ENCODE data around the gene LPAR3.
"Not testable (repeated sequence)": the region's sequence is repeated elsewhere in the genome, so short reads cannot be mapped to it uniquely, and the experiment has no call there.

The LPAR3 gene

GRCh38 chr1:84928979-84929378 lies 36.0 kb upstream of the LPAR3 start:
- H3K4me1 ChIP-seq (ENCODE audit: control insufficient read depth, insufficient read depth, low read length), result no peaks in the 10 kb centered on the region
- H3K9ac ChIP-seq (ENCODE audit: low read length), result no peak overlapping the region
- H3K4me3 ChIP-seq (ENCODE audit: low read depth, low read length), result no peak overlapping the region
- H3K9me3 ChIP-seq (ENCODE audit: control insufficient read depth, insufficient read depth, low read depth, low read length), result no peaks in the 10 kb centered on the region
- H3K27me3 ChIP-seq (ENCODE audit: control insufficient read depth, insufficient read depth, low read length), result no peaks in the 10 kb centered on the region
- H3K36me3 ChIP-seq (ENCODE audit: control insufficient read depth, insufficient read depth, low read length), result no peaks in the 10 kb centered on the region
- H3K27ac ChIP-seq (ENCODE audit: low read depth, low read length), result no peak overlapping the region

GRCh38 chr1:84923317-84923716 lies 30.3 kb upstream of the LPAR3 start:
- Histone ChIP-seq H3K4me1 (ENCODE audit: control insufficient read depth, insufficient read depth, low read length) (no peaks in the 10 kb centered on the region), H3K9me3 (ENCODE audit: control insufficient read depth, insufficient read depth, low read depth, low read length) (no peaks in the 10 kb centered on the region), H3K4me3 (ENCODE audit: low read depth, low read length) (no peak overlapping the region), H3K36me3 (ENCODE audit: control insufficient read depth, insufficient read depth, low read length) (no peaks in the 10 kb centered on the region), H3K9ac (ENCODE audit: low read length) (no peak overlapping the region), H3K27me3 (ENCODE audit: control insufficient read depth, insufficient read depth, low read length) (no peaks in the 10 kb centered on the region), H3K27ac (ENCODE audit: low read depth, low read length) (no peak overlapping the region)

- Histone ChIP-seq H3K9ac (ENCODE audit: low read length) (no peak overlapping the region), H3K4me1 (ENCODE audit: control insufficient read depth, insufficient read depth, low read length) (no peaks in the 10 kb centered on the region), H3K4me3 (ENCODE audit: low read depth, low read length) (no peak overlapping the region), H3K36me3 (ENCODE audit: control insufficient read depth, insufficient read depth, low read length) (no peaks in the 10 kb centered on the region), H3K27me3 (ENCODE audit: control insufficient read depth, insufficient read depth, low read length) (no peaks in the 10 kb centered on the region), H3K9me3 (ENCODE audit: control insufficient read depth, insufficient read depth, low read depth, low read length) (no peaks in the 10 kb centered on the region), H3K27ac (ENCODE audit: low read depth, low read length) (no peak overlapping the region)
Observed at GRCh38 chr1:84920159-84920558, 27.2 kb upstream of the LPAR3 start.

- Histone ChIP-seq H3K9ac (ENCODE audit: low read length) (no peak overlapping the region), H3K27me3 (ENCODE audit: control insufficient read depth, insufficient read depth, low read length) (no peaks in the 10 kb centered on the region), H3K4me3 (ENCODE audit: low read depth, low read length) (no peak overlapping the region), H3K9me3 (ENCODE audit: control insufficient read depth, insufficient read depth, low read depth, low read length) (no peaks in the 10 kb centered on the region), H3K36me3 (ENCODE audit: control insufficient read depth, insufficient read depth, low read length) (no peaks in the 10 kb centered on the region), H3K27ac (ENCODE audit: low read depth, low read length) (no peak overlapping the region), H3K4me1 (ENCODE audit: control insufficient read depth, insufficient read depth, low read length) (no peaks in the 10 kb centered on the region)
Observed at GRCh38 chr1:84919461-84919970, 26.5 kb upstream of the LPAR3 start.

- no peak overlapping the region for H3K27ac ChIP-seq (ENCODE audit: low read depth, low read length)
- H3K4me3 ChIP-seq (ENCODE audit: low read depth, low read length), result no peak overlapping the region
- no peaks in the 10 kb centered on the region for H3K9me3 ChIP-seq (ENCODE audit: control insufficient read depth, insufficient read depth, low read depth, low read length)
- H3K27me3 ChIP-seq (ENCODE audit: control insufficient read depth, insufficient read depth, low read length), result no peaks in the 10 kb centered on the region
- no peaks in the 10 kb centered on the region for H3K36me3 ChIP-seq (ENCODE audit: control insufficient read depth, insufficient read depth, low read length)
- H3K4me1 ChIP-seq (ENCODE audit: control insufficient read depth, insufficient read depth, low read length), result no peaks in the 10 kb centered on the region
- H3K9ac ChIP-seq (ENCODE audit: low read length), result no peak overlapping the region
Observed at GRCh38 chr1:84918726-84919336, 25.8 kb upstream of the LPAR3 start.

- no peaks in the 10 kb centered on the region for H3K4me1 ChIP-seq (ENCODE audit: control insufficient read depth, insufficient read depth, low read length)
Observed at GRCh38 chr1:84916897-84917296, 23.9 kb upstream of the LPAR3 start.

GRCh38 chr1:84913555-84913892 lies 20.5 kb upstream of the LPAR3 start:
- Histone ChIP-seq H3K9me3 (ENCODE audit: control insufficient read depth, insufficient read depth, low read depth, low read length) (no peaks in the 10 kb centered on the region), H3K36me3 (ENCODE audit: control insufficient read depth, insufficient read depth, low read length) (no peaks in the 10 kb centered on the region), H3K27ac (ENCODE audit: low read depth, low read length) (no peak overlapping the region), H3K27me3 (ENCODE audit: control insufficient read depth, insufficient read depth, low read length) (no peaks in the 10 kb centered on the region), H3K9ac (ENCODE audit: low read length) (no peak overlapping the region), H3K4me3 (ENCODE audit: low read depth, low read length) (no peak overlapping the region), H3K4me1 (ENCODE audit: control insufficient read depth, insufficient read depth, low read length) (no peaks in the 10 kb centered on the region)

More at GRCh38 chr1:84916897-84917296, 23.9 kb upstream of the LPAR3 start:
- Histone ChIP-seq H3K36me3 (ENCODE audit: control insufficient read depth, insufficient read depth, low read length) (no peaks in the 10 kb centered on the region), H3K4me3 (ENCODE audit: low read depth, low read length) (no peak overlapping the region), H3K27me3 (ENCODE audit: control insufficient read depth, insufficient read depth, low read length) (no peaks in the 10 kb centered on the region), H3K9ac (ENCODE audit: low read length) (no peak overlapping the region), H3K27ac (ENCODE audit: low read depth, low read length) (no peak overlapping the region), H3K9me3 (ENCODE audit: control insufficient read depth, insufficient read depth, low read depth, low read length) (no peaks in the 10 kb centered on the region)

- Histone ChIP-seq H3K9ac (ENCODE audit: low read length) (no peak overlapping the region), H3K4me3 (ENCODE audit: low read depth, low read length) (no peak overlapping the region), H3K36me3 (ENCODE audit: control insufficient read depth, insufficient read depth, low read length) (no peaks in the 10 kb centered on the region), H3K4me1 (ENCODE audit: control insufficient read depth, insufficient read depth, low read length) (no peaks in the 10 kb centered on the region), H3K9me3 (ENCODE audit: control insufficient read depth, insufficient read depth, low read depth, low read length) (no peaks in the 10 kb centered on the region), H3K27me3 (ENCODE audit: control insufficient read depth, insufficient read depth, low read length) (no peaks in the 10 kb centered on the region), H3K27ac (ENCODE audit: low read depth, low read length) (no peak overlapping the region)
Observed at GRCh38 chr1:84912726-84913554, 19.9 kb upstream of the LPAR3 start.

- H3K9me3 ChIP-seq (ENCODE audit: control insufficient read depth, insufficient read depth, low read depth, low read length); H3K4me3 ChIP-seq (ENCODE audit: low read depth, low read length); H3K27me3 ChIP-seq (ENCODE audit: control insufficient read depth, insufficient read depth, low read length); H3K27ac ChIP-seq (ENCODE audit: low read depth, low read length); H3K9ac ChIP-seq (ENCODE audit: low read length); H3K36me3 ChIP-seq (ENCODE audit: control insufficient read depth, insufficient read depth, low read length): not testable (repeated sequence)
- peaks cover 10% of the 10 kb centered on the region for H3K4me1 ChIP-seq (ENCODE audit: control insufficient read depth, insufficient read depth, low read length)
Observed at GRCh38 chr1:84908746-84909464, 15.9 kb upstream of the LPAR3 start.

GRCh38 chr1:84907095-84907827 lies 14.3 kb upstream of the LPAR3 start:
- H3K27me3 ChIP-seq (ENCODE audit: control insufficient read depth, insufficient read depth, low read length), result no peaks in the 10 kb centered on the region
- H3K4me3 ChIP-seq (ENCODE audit: low read depth, low read length), result no peak overlapping the region
- no peaks in the 10 kb centered on the region for H3K36me3 ChIP-seq (ENCODE audit: control insufficient read depth, insufficient read depth, low read length)
- peak overlapping the region; percentile 26 for H3K9ac ChIP-seq (ENCODE audit: low read length)
- H3K27ac ChIP-seq (ENCODE audit: low read depth, low read length), result no peak overlapping the region
- H3K9me3 ChIP-seq (ENCODE audit: control insufficient read depth, insufficient read depth, low read depth, low read length), result peaks cover 5% of the 10 kb centered on the region
- peaks cover 10% of the 10 kb centered on the region for H3K4me1 ChIP-seq (ENCODE audit: control insufficient read depth, insufficient read depth, low read length)
